KMS-11 (cell line): ENCODE results near the gene CRTC1.
A peak's percentile ranks its signal among the peaks of the same experiment; 100 is the strongest.

Experiments
- H2AFZ ChIP-seq: fragments of 200-600 bp; sonication (generic); 2 replicates; pipeline ENCODE4 v1.6.1; 2016; ENCODE audit warnings: antibody characterized with exemption, mixed run types, low read depth
- H3K27ac ChIP-seq: fragments of 200-600 bp; sonication (generic); 2 replicates; pipeline ENCODE4 v1.6.1; 2016; ENCODE audit warnings: mild to moderate bottlenecking, mixed run types
- H3K27me3 ChIP-seq: fragments of 200-600 bp; sonication (generic); 2 replicates; pipeline ENCODE4 v1.6.1; 2017; ENCODE audit warnings: mild to moderate bottlenecking, low read depth, mixed run types, moderate library complexity; ENCODE audit not compliant: insufficient read depth
- H3K36me3 ChIP-seq: fragments of 200-600 bp; sonication (generic); 2 replicates; pipeline ENCODE4 v1.6.1; 2017; ENCODE audit warnings: mild to moderate bottlenecking, mixed run types; ENCODE audit not compliant: insufficient read depth
- H3K4me1 ChIP-seq: fragments of 200-600 bp; sonication (generic); 2 replicates; pipeline ENCODE4 v1.6.1; 2016; ENCODE audit warnings: mild to moderate bottlenecking, low read depth, mixed run types; ENCODE audit not compliant: poor library complexity, severe bottlenecking
- H3K4me2 ChIP-seq: fragments of 200-600 bp; sonication (generic); 2 replicates; pipeline ENCODE4 v1.7.0; 2016; ENCODE audit warnings: mild to moderate bottlenecking, mixed run types
- H3K4me3 ChIP-seq: fragments of 200-600 bp; sonication (generic); IDR thresholded peaks from 2 replicates; pipeline ENCODE4 v1.6.1; 2017; ENCODE audit warnings: low read depth, low read length, mixed read lengths; ENCODE audit not compliant: insufficient read depth
- H3K79me2 ChIP-seq: fragments of 200-600 bp; sonication (generic); 2 replicates; pipeline ENCODE4 v1.6.1; 2016; ENCODE audit warnings: low read depth, mixed run types; ENCODE audit not compliant: insufficient read depth
- H3K9ac ChIP-seq: fragments of 200-600 bp; sonication (generic); 2 replicates; pipeline ENCODE4 v1.6.1; 2016; ENCODE audit warnings: mild to moderate bottlenecking, mixed run types
- H4K20me1 ChIP-seq: fragments of 200-600 bp; sonication (generic); 2 replicates; pipeline ENCODE4 v1.6.1; 2016; ENCODE audit warnings: mild to moderate bottlenecking, mixed run types; ENCODE audit not compliant: insufficient read depth
- TF ChIP-seq, protein P1 (sequence below): fragments of 200-600 bp; sonication (generic); conservative IDR thresholded peaks from 2 replicates; pipeline ENCODE4 v1.6.1; 2017; ENCODE audit warnings: low read depth, mild to moderate bottlenecking, antibody characterized with exemption, low read length, moderate library complexity, mixed read lengths

The CRTC1 gene

DNA sequence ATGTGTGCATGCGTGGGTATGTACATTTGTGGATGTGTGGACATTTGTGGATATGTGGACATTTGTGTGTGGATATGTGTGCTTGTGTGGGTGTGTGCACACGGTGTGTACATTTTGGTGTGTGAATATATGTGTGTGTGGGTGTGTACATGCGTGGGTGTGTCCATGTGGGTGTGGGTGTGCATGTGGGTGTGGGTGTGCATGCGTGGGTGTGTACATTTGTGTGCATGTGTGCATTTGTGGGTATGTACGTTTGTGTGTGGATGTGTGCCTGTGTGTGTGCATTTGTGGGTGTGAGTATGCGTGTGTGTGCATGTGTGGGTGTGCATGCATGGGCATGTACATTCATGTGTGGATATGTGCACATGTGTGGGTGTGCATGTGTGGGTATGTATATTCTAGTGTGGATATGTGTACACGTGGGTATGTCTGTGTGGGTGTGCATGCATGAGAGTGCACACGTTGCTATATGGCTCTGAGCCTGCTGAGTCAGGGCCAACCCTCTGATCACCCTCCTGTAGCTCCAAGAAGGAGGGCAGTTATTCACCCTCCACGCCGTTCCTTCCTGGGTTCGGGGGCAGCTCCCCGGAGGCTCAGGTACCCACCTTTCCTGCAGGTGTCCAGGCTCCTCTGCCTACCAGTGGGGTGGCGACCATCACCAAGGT is 87.3 kb downstream of the CRTC1 start:
- TF ChIP-seq, protein P1, sequence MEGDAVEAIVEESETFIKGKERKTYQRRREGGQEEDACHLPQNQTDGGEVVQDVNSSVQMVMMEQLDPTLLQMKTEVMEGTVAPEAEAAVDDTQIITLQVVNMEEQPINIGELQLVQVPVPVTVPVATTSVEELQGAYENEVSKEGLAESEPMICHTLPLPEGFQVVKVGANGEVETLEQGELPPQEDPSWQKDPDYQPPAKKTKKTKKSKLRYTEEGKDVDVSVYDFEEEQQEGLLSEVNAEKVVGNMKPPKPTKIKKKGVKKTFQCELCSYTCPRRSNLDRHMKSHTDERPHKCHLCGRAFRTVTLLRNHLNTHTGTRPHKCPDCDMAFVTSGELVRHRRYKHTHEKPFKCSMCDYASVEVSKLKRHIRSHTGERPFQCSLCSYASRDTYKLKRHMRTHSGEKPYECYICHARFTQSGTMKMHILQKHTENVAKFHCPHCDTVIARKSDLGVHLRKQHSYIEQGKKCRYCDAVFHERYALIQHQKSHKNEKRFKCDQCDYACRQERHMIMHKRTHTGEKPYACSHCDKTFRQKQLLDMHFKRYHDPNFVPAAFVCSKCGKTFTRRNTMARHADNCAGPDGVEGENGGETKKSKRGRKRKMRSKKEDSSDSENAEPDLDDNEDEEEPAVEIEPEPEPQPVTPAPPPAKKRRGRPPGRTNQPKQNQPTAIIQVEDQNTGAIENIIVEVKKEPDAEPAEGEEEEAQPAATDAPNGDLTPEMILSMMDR: no peak
- H3K27ac ChIP-seq: no peak overlapping the region
- no peak overlapping the region for H3K4me3 ChIP-seq
- no peak overlapping the region for H2AFZ ChIP-seq
- no peaks in the 10 kb centered on the region for H4K20me1 ChIP-seq
- H3K79me2 ChIP-seq: no peaks in the 10 kb centered on the region
- no peaks in the 10 kb centered on the region for H3K27me3 ChIP-seq
- no peak overlapping the region for H3K4me2 ChIP-seq
- no peak overlapping the region for H3K9ac ChIP-seq
- H3K36me3 ChIP-seq: no peaks in the 10 kb centered on the region
- no peaks in the 10 kb centered on the region for H3K4me1 ChIP-seq

DNA sequence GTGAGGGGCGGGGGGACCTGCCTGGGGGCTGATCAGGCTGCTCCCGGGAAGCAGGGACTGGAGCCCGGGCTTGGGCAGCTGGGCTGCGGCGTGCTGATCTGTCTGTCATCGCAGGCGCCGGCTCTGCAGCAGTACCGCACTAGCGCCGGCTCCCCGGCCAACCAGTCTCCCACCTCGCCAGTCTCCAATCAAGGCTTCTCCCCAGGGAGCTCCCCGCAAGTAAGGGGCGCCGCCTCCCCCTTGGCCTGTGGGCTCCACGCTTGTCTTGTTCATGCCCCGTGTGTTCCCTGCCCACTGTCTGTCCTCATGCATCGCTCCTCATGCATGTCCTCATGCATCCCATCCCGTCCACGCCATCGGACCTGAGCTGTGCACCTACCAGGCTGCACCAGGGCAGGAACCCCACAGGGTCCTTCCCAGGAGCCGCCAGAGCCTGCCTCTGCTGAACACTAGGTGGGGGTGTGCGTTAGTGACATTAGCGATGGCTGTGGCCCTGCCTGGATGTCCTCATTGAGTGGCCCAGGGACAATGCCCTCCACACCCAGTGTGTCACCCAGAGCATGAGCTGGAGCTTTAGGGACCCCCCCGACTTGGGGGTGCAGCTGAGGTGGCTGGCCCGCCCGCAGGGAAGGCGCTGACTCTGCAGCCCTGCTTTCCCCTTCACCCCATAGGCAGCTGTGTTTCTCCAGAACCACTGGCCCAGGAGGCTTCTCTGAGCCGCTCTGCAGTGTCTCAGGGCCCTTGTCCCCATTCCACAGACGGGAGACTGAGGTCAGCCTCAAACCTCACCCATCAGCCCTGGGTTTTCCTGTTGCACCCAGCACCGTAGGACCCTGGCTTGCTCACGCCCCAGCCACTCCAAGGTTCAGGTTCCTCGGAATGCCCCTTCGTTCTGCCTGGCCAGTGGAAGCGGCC is 88.1 kb downstream of the CRTC1 start:
- no peaks in the 10 kb centered on the region for H3K79me2 ChIP-seq
- no peak overlapping the region for H3K27ac ChIP-seq
- no peak overlapping the region for H2AFZ ChIP-seq
- no peaks in the 10 kb centered on the region for H4K20me1 ChIP-seq
- TF ChIP-seq, protein P1: peak; percentile 24
- H3K27me3 ChIP-seq: no peaks in the 10 kb centered on the region
- no peak overlapping the region for H3K9ac ChIP-seq
- H3K36me3 ChIP-seq: no peaks in the 10 kb centered on the region
- no peak overlapping the region for H3K4me3 ChIP-seq
- H3K4me2 ChIP-seq: no peak overlapping the region
- H3K4me1 ChIP-seq: no peaks in the 10 kb centered on the region

DNA sequence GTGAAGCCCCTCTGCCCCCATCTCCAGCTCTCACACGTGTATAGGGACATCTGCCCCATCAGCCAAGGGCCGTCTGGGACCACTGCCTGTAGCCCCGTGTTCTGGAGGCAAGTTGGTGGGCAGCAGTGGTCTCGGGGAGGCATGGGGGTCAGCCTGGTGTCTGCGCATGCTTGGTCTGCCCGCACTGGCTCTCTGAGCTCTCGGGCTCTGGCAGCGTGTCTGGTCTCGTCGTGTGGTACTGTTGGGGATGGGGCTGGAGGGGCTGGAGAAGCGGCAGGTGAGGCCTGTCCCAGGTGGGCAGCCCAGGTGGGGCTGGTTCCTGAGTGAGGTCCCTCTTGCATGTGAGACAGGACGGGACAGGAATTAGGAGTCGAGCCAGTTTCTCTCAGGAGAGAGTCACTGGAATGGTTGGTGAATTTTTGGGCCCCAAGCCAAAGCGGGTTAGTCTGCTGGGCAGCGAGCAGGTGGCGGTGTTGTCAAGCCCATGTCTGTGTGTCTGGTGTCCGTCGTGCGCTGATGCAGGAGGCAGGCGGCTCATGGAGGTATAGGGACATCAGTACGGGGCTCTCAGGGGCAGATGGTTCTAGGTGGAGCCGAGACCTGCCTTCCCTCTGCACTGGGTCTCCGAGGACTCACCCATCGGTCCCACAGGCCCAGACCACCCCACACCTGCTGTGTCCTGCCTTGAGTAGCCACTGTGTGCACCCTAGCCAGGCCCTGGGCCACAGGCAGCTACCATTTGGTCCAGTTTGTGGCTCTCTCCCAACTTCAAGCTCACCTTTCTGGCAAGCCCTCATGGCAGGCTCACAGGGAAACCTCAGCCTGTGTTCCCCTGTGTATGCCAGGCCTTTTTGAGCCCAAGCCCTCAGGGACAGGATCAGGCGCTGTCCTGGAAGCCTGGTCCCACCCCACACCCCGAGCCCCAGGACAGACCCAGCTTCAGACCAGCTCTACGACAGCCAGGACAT is 89.4 kb downstream of the CRTC1 start:
- H4K20me1 ChIP-seq: no peaks in the 10 kb centered on the region
- no peaks in the 10 kb centered on the region for H3K36me3 ChIP-seq
- no peak overlapping the region for H3K4me2 ChIP-seq
- H3K4me1 ChIP-seq: peaks cover under 1% of the 10 kb centered on the region
- no peak overlapping the region for H2AFZ ChIP-seq
- no peaks in the 10 kb centered on the region for H3K79me2 ChIP-seq
- TF ChIP-seq, protein P1: no peak
- no peak overlapping the region for H3K4me3 ChIP-seq
- H3K9ac ChIP-seq: no peak overlapping the region
- H3K27me3 ChIP-seq: no peaks in the 10 kb centered on the region
- H3K27ac ChIP-seq: no peak overlapping the region

- no peak overlapping the region for H3K4me2 ChIP-seq
- H3K27me3 ChIP-seq: no peaks in the 10 kb centered on the region
- TF ChIP-seq, protein P1: no peak
- H3K36me3 ChIP-seq: no peaks in the 10 kb centered on the region
- H3K27ac ChIP-seq: no peak overlapping the region
- no peak overlapping the region for H3K4me3 ChIP-seq
- H4K20me1 ChIP-seq: no peaks in the 10 kb centered on the region
- H3K4me1 ChIP-seq: peaks cover 8% of the 10 kb centered on the region
- H3K79me2 ChIP-seq: no peaks in the 10 kb centered on the region
- H2AFZ ChIP-seq: no peak overlapping the region
- H3K9ac ChIP-seq: no peak overlapping the region
Measured at GRCh38 chr19:18773682-18774081, 90.2 kb downstream of the CRTC1 start.
